ENCODE results near the gene FNDC10.
A peak's percentile ranks its signal among the peaks of the same experiment; 100 is the strongest.
"Not testable (repeated sequence)": the region's sequence is repeated elsewhere in the genome, so short reads cannot be mapped to it uniquely, and the experiment has no call there.

FNDC10 gene

GRCh38 chr1:1599935-1600860, at the start of gene FNDC10:
FNDC10 (minus strand) TSS chr1:1600135; CDS start chr1:1600015, 120 bp downstream.
- DNase-seq: no peak

- DNase-seq: not testable (repeated sequence)
Observed at GRCh38 chr1:1648265-1648664, 48.3 kb upstream of the FNDC10 start.

GRCh38 chr1:1647567-1648241, 47.8 kb upstream of the FNDC10 start:
- not testable (repeated sequence) for DNase-seq

- not testable (repeated sequence) for DNase-seq
Observed at GRCh38 chr1:1646326-1646725, 46.4 kb upstream of the FNDC10 start.

- not testable (repeated sequence) for DNase-seq
Observed at GRCh38 chr1:1640711-1641461, 41.0 kb upstream of the FNDC10 start.

- not testable (repeated sequence) for DNase-seq
Observed at GRCh38 chr1:1640081-1640480, 40.1 kb upstream of the FNDC10 start.

GRCh38 chr1:1639368-1639767, 39.4 kb upstream of the FNDC10 start:
- not testable (repeated sequence) for DNase-seq

- not testable (repeated sequence) for DNase-seq
Observed at GRCh38 chr1:1638528-1638927, 38.6 kb upstream of the FNDC10 start.

- DNase-seq: not testable (repeated sequence)
Observed at GRCh38 chr1:1637479-1637875, 37.5 kb upstream of the FNDC10 start.

- DNase-seq: not testable (repeated sequence)
Observed at GRCh38 chr1:1636621-1637478, 36.9 kb upstream of the FNDC10 start.

GRCh38 chr1:1634613-1635012, 34.7 kb upstream of the FNDC10 start:
- DNase-seq: not testable (repeated sequence)

GRCh38 chr1:1633409-1633808, 33.5 kb upstream of the FNDC10 start:
- not testable (repeated sequence) for DNase-seq

GRCh38 chr1:1631782-1632420, 32.0 kb upstream of the FNDC10 start, which contains the start of gene MMP23B:
MMP23B (plus strand) TSS chr1:1632173; CDS start chr1:1632219, 46 bp downstream.
- no peak for DNase-seq

- DNase-seq: peak; percentile 6 to 21
Observed at GRCh38 chr1:1630965-1631781, 31.2 kb upstream of the FNDC10 start.

- DNase-seq: no peak
Observed at GRCh38 chr1:1630191-1630964, 30.4 kb upstream of the FNDC10 start.

- no peak for DNase-seq
Observed at GRCh38 chr1:1629430-1630190, 29.7 kb upstream of the FNDC10 start.

GRCh38 chr1:1628754-1629429, 29.0 kb upstream of the FNDC10 start:
- no peak for DNase-seq
